Progenitor cell of endocrine pancreas (in vitro differentiated cells): ENCODE measurements around the gene TMEM204. TPM values are rescaled to one million over a fixed set of nuclear protein-coding genes. Genes with fewer than 3 reads are reported as not detected.

Experiments
- DNase-seq: peaks from one replicate; pipeline ENCODE4 v3.0.0; 2021; ENCODE audit warnings: low spot score; ENCODE audit not compliant: unreplicated experiment
- H3K27ac Mint-ChIP-seq: 2 replicates; pipeline ENCODE4 v1.8.0; 2021; ENCODE audit warnings: mild to moderate bottlenecking, moderate library complexity, mixed read lengths
- H3K27me3 Mint-ChIP-seq: 2 replicates; pipeline ENCODE4 v1.8.0; 2021; ENCODE audit warnings: mixed read lengths
- H3K36me3 Mint-ChIP-seq: 2 replicates; pipeline ENCODE4 v1.8.0; 2022; ENCODE audit warnings: mixed read lengths; ENCODE audit not compliant: insufficient read depth
- H3K4me1 Mint-ChIP-seq: 2 replicates; pipeline ENCODE4 v1.8.0; 2021; ENCODE audit warnings: low read depth, mixed read lengths
- H3K4me3 Mint-ChIP-seq: 2 replicates; pipeline ENCODE4 v1.8.0; 2021; ENCODE audit warnings: low read depth, mild to moderate bottlenecking, moderate library complexity, mixed read lengths
- H3K9me3 Mint-ChIP-seq: 2 replicates; pipeline ENCODE4 v1.8.0; 2021; ENCODE audit warnings: low read depth, mixed read lengths
- total RNA-seq: library from RNA; stranded (reverse); gene quantifications from 2 replicates; pipeline ENCODE4 v1.2.1, GENCODE V29; 2021
- TF ChIP-seq, protein P1 (sequence below): fragments of 200-600 bp; sonication (generic); IDR thresholded peaks from one replicate; pipeline ENCODE4 v1.5.0; 2021; ENCODE audit warnings: antibody characterized with exemption, mild to moderate bottlenecking; ENCODE audit not compliant: unreplicated experiment

Gene TMEM204
- total RNA-seq, 1 donor from 2014 or later: not detected

DNA sequence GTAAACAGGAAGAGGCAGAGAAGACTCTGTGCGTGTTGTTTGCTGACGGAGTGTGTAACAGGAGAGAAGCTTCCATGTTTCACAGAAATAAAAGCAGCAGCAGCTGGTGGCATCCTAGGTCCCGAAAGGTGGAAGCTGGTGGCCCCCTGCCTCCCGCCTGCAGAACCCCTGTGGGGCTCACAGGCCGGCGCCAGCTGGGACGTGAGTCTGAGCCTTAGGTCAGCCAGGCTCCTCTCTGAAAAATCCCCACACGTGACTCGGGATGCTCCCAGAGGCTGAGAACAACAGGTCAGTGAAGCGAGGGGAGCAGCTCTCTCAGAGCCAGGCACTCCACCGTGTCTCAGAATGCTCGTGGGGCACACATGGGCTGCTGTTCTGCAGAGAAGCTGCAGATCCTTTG is 27.4 kb downstream of the TMEM204 start:
- H3K36me3 Mint-ChIP-seq: peaks cover 22% of the 10 kb centered on the region
- no peaks in the 10 kb centered on the region for H3K4me1 Mint-ChIP-seq
- H3K27me3 Mint-ChIP-seq: no peaks in the 10 kb centered on the region
- H3K9me3 Mint-ChIP-seq: no peaks in the 10 kb centered on the region
- TF ChIP-seq, protein P1, sequence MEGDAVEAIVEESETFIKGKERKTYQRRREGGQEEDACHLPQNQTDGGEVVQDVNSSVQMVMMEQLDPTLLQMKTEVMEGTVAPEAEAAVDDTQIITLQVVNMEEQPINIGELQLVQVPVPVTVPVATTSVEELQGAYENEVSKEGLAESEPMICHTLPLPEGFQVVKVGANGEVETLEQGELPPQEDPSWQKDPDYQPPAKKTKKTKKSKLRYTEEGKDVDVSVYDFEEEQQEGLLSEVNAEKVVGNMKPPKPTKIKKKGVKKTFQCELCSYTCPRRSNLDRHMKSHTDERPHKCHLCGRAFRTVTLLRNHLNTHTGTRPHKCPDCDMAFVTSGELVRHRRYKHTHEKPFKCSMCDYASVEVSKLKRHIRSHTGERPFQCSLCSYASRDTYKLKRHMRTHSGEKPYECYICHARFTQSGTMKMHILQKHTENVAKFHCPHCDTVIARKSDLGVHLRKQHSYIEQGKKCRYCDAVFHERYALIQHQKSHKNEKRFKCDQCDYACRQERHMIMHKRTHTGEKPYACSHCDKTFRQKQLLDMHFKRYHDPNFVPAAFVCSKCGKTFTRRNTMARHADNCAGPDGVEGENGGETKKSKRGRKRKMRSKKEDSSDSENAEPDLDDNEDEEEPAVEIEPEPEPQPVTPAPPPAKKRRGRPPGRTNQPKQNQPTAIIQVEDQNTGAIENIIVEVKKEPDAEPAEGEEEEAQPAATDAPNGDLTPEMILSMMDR: no peak
- no peak overlapping the region for H3K4me3 Mint-ChIP-seq
- H3K27ac Mint-ChIP-seq: no peak overlapping the region
- no peak for DNase-seq

DNA sequence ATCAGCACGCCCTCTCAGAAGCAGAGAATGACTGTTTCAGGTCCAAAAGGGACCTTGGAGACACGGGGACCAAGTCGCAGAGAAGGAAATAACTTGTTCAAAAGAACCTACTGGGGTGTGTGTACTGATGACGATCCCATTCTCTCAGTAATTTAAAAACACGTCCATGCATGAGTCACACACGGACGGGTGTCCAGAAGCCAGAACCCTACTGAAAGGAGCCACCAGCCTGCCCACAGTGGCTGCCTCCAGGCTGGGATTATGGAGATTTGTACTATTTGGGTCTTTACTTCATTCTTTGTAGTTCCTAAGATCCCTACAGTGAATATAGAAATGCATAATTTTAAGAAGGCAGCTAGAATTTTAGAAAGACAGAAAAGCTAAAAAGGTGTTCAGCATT is 27.8 kb downstream of the TMEM204 start:
- Mint-ChIP-seq H3K27ac (no peak overlapping the region), H3K4me1 (no peaks in the 10 kb centered on the region), H3K9me3 (no peaks in the 10 kb centered on the region), H3K27me3 (no peaks in the 10 kb centered on the region), H3K36me3 (peaks cover 23% of the 10 kb centered on the region), H3K4me3 (no peak overlapping the region)
- TF ChIP-seq, protein P1: no peak
- no peak for DNase-seq

DNA sequence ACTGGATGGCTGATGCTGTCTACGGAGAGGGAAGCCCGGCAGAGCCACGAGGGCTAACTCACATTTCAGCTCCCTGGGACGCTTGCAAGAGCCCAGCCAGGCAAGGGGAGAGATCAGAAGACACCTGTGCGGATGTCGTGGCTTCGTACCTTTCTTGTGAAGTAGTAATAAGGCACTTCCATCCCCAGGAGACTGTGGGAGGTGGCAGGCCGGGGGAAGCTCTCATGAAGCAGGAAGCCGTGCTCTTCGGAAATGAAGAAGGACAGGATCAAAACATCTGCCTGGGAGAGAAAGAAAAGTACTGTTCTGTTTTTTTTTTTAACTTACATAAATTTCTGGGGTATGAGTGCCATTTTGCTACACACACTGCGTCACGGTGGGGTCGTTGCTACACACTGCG is 28.4 kb downstream of the TMEM204 start:
- H3K36me3 Mint-ChIP-seq: peaks cover 21% of the 10 kb centered on the region
- TF ChIP-seq, protein P1: no peak
- DNase-seq: no peak
- no peaks in the 10 kb centered on the region for H3K27me3 Mint-ChIP-seq
- H3K9me3 Mint-ChIP-seq: no peaks in the 10 kb centered on the region
- H3K27ac Mint-ChIP-seq: no peak overlapping the region
- H3K4me1 Mint-ChIP-seq: no peaks in the 10 kb centered on the region
- H3K4me3 Mint-ChIP-seq: no peak overlapping the region

DNA sequence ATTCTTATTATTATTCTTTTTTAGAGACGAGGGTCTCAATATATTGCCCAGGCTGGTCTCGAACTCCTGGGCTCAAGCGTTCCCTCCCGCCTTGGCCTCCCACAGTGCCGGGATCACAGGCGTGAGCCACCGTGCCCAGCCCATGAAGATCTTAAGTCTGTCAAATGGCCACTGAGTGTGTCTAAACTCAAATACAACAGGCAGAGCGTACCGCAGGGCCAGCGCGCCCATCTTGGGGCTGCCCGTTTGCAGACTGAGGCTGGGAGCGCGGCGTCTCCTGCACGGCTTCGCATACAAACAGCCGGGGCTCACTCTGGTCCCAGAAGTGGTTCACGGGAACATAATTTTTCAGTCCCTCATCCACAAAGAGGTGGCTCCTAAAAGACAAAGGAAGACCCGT is 30.3 kb downstream of the TMEM204 start:
- Mint-ChIP-seq H3K27me3 (no peaks in the 10 kb centered on the region), H3K27ac (no peak overlapping the region), H3K9me3 (no peaks in the 10 kb centered on the region), H3K36me3 (peaks cover 18% of the 10 kb centered on the region), H3K4me3 (no peak overlapping the region), H3K4me1 (no peaks in the 10 kb centered on the region)
- TF ChIP-seq, protein P1: no peak
- no peak for DNase-seq

DNA sequence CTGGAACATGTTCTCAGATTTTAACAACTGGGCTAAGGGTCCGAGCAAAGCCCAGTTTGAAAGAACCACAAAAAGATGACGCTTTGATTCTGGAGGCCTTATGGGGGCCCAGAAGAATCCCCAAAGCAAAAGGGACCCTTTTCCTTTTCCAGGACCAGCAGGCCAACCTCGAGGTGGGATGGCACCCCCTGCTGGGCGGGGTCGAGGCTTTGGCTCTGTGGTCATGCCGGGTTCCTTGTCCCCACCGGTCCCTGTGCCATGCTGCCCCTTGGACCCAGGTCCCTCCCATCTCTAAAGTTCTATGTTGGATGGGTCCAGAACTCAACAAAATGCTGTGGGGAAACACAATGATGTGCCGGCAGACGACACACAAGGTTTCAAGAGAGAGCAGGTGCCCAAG is 30.9 kb downstream of the TMEM204 start:
- H3K27me3 Mint-ChIP-seq: no peaks in the 10 kb centered on the region
- TF ChIP-seq, protein P1: peak; percentile 12
- H3K9me3 Mint-ChIP-seq: no peaks in the 10 kb centered on the region
- no peak overlapping the region for H3K4me3 Mint-ChIP-seq
- no peaks in the 10 kb centered on the region for H3K4me1 Mint-ChIP-seq
- no peak overlapping the region for H3K27ac Mint-ChIP-seq
- peaks cover 18% of the 10 kb centered on the region for H3K36me3 Mint-ChIP-seq
- DNase-seq: no peak
